SK-N-SH treated with all-trans-retinoic acid at 6 μM for 48 hours (cell line): Measurements from ENCODE around the gene FCHO1.

Experiments used
- ATAC-seq: fragments of 200-7000 bp; cut with Tn5 transposase; 3 replicates; pipeline ENCODE4 v1.9.1; 2020; ENCODE audit warnings: mild to moderate bottlenecking, moderate library complexity
- ARNTL ChIP-seq: fragments of 450-650 bp; formaldehyde crosslinking; IDR thresholded peaks from 2 replicates; pipeline ENCODE4 v1.5.0; 2020; ENCODE audit warnings: low read depth, mild to moderate bottlenecking, moderate library complexity, borderline replicate concordance
- BACH2 ChIP-seq: fragments of 250-450 bp; sonication (Bioruptor Pico); IDR thresholded peaks from 2 replicates; pipeline ENCODE4 v1.9.0; 2021; ENCODE audit warnings: mild to moderate bottlenecking, borderline replicate concordance
- CSDC2 ChIP-seq: fragments of 250-450 bp; sonication (Bioruptor Pico); IDR thresholded peaks from 2 replicates; pipeline ENCODE4 v1.5.0; 2020; ENCODE audit warnings: mild to moderate bottlenecking, moderate library complexity
- CSRNP3 ChIP-seq: fragments of 250-450 bp; sonication (Bioruptor Pico); IDR thresholded peaks from 2 replicates; pipeline ENCODE4 v1.5.1; 2021; ENCODE audit warnings: mild to moderate bottlenecking, moderate library complexity
- ESRRG ChIP-seq: fragments of 250-450 bp; sonication (Bioruptor Pico); IDR thresholded peaks from 2 replicates; pipeline ENCODE4 v1.6.1; 2021; ENCODE audit warnings: mild to moderate bottlenecking
- GLIS3 ChIP-seq: fragments of 250-450 bp; sonication (Bioruptor Pico); IDR thresholded peaks from 2 replicates; pipeline ENCODE4 v1.5.0; 2020; ENCODE audit warnings: mild to moderate bottlenecking, moderate library complexity
- ISL1 ChIP-seq: fragments of 250-450 bp; sonication (Bioruptor Pico); IDR thresholded peaks from 2 replicates; pipeline ENCODE4 v2.1.2; 2022; ENCODE audit warnings: mild to moderate bottlenecking, moderate library complexity
- OSR1 ChIP-seq: fragments of 250-450 bp; sonication (Bioruptor Pico); IDR thresholded peaks from 2 replicates; pipeline ENCODE4 v1.8.0; 2022; ENCODE audit warnings: moderate library complexity, mild to moderate bottlenecking, inconsistent platforms
- PATZ1 ChIP-seq: fragments of 250-450 bp; sonication (Bioruptor Pico); IDR thresholded peaks from 2 replicates; pipeline ENCODE4 v1.8.0; 2020; ENCODE audit warnings: mild to moderate bottlenecking, moderate library complexity, borderline replicate concordance
- PPARA ChIP-seq: fragments of 250-450 bp; sonication (Bioruptor Pico); IDR thresholded peaks from 2 replicates; pipeline ENCODE4 v1.5.0; 2020; ENCODE audit warnings: mild to moderate bottlenecking, borderline replicate concordance
- RARB ChIP-seq: fragments of 250-450 bp; sonication (Bioruptor Pico); IDR thresholded peaks from 2 replicates; pipeline ENCODE4 v1.8.0; 2021; ENCODE audit warnings: mild to moderate bottlenecking, moderate library complexity
- SNAI2 ChIP-seq: fragments of 250-450 bp; sonication (Bioruptor Pico); IDR thresholded peaks from 2 replicates; pipeline ENCODE4 v1.5.0; 2020; ENCODE audit warnings: mild to moderate bottlenecking, moderate library complexity
- TCF4 ChIP-seq: fragments of 250-450 bp; sonication (Bioruptor Pico); IDR thresholded peaks from 2 replicates; pipeline ENCODE4 v1.8.0; 2021; ENCODE audit warnings: mild to moderate bottlenecking, moderate library complexity, borderline replicate concordance
- TOX ChIP-seq: fragments of 250-450 bp; sonication (Bioruptor Pico); IDR thresholded peaks from 2 replicates; pipeline ENCODE4 v1.8.0; 2021; ENCODE audit warnings: mild to moderate bottlenecking, moderate library complexity, borderline replicate concordance
- TSHZ2 ChIP-seq: fragments of 250-450 bp; sonication (Bioruptor Pico); IDR thresholded peaks from 2 replicates; pipeline ENCODE4 v1.5.0; 2020; ENCODE audit warnings: mild to moderate bottlenecking, moderate library complexity
- ZC3H10 ChIP-seq: fragments of 250-450 bp; sonication (Bioruptor Pico); IDR thresholded peaks from 2 replicates; pipeline ENCODE4 v1.5.1; 2021; ENCODE audit warnings: mild to moderate bottlenecking, moderate library complexity
- ZFP3 ChIP-seq: fragments of 250-450 bp; sonication (Bioruptor Pico); IDR thresholded peaks from 2 replicates; pipeline ENCODE4 v1.5.0; 2020; ENCODE audit warnings: mild to moderate bottlenecking, moderate library complexity
- ZFP30 ChIP-seq: fragments of 450-650 bp; formaldehyde crosslinking; IDR thresholded peaks from 2 replicates; pipeline ENCODE4 v1.5.0; 2022; ENCODE audit warnings: mild to moderate bottlenecking, moderate library complexity
- ZNF565 ChIP-seq: fragments of 450-650 bp; formaldehyde crosslinking; conservative IDR thresholded peaks from 2 replicates; pipeline ENCODE4 v1.5.0; 2020; ENCODE audit warnings: low read depth, mild to moderate bottlenecking, moderate library complexity
- ZNF70 ChIP-seq: fragments of 450-650 bp; formaldehyde crosslinking; IDR thresholded peaks from 2 replicates; pipeline ENCODE4 v1.5.0; 2020; ENCODE audit warnings: mild to moderate bottlenecking, moderate library complexity
- ZNF8 ChIP-seq: fragments of 450-650 bp; formaldehyde crosslinking; IDR thresholded peaks from 2 replicates; pipeline ENCODE4 v1.5.0; 2020; ENCODE audit warnings: mild to moderate bottlenecking, moderate library complexity

FCHO1 gene

GRCh38 chr19:17802137-17802858 is 51.0 kb downstream of the FCHO1 start:
- no peak for ATAC-seq
- no peak for TF ChIP-seq PPARA (CRISPR knock-in tag)
- no peak for TF ChIP-seq GLIS3 (CRISPR knock-in tag)
- TF ChIP-seq CSDC2 (CRISPR knock-in tag): no peak
- TF ChIP-seq ZFP30: no peak
- no peak for TF ChIP-seq ESRRG (CRISPR knock-in tag)
- no peak for TF ChIP-seq TCF4 (CRISPR knock-in tag)
- no peak for TF ChIP-seq RARB (CRISPR knock-in tag)
- TF ChIP-seq ZNF70: no peak
- TF ChIP-seq ZC3H10 (CRISPR knock-in tag): no peak
- TF ChIP-seq SNAI2 (CRISPR knock-in tag): no peak
- no peak for TF ChIP-seq ARNTL (CRISPR knock-in tag)
- TF ChIP-seq TOX (CRISPR knock-in tag): no peak
- TF ChIP-seq ISL1 (CRISPR knock-in tag): no peak
- no peak for TF ChIP-seq BACH2 (CRISPR knock-in tag)
- no peak for TF ChIP-seq ZNF565 (CRISPR knock-in tag)
- TF ChIP-seq, all 23 proteins: peak for 0

DNA sequence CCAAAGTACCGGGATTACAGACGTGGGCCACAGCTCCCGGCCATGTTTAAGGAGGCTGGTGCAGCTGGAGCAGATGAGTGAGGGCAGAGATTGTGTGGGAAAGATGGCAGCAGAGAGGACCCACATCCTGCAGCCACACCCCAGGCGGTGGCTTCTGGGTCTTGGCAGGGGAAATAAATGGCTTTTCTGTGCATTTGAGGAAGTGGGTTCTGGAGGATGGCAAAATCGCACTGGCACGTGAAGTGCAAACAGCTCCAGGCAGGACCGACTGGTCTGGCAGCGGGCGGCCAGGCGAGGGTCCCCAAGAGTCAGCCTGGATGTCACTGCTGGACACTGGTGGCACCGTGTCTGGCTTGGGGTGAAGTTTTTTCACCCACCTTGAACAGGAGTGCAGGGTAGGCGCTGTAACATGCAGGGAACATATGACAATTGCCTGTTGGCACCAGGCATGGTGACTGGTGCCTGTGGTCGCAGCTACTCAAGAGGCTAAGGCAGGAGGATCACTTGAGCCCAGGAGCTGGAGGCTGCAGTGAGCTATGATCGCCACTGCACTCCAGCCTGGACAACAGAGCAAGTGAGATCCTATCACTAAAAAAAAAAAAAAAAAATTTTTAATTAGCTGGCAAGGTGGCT is 52.1 kb downstream of the FCHO1 start:
- TF ChIP-seq ISL1 (CRISPR knock-in tag) (no peak), CSDC2 (CRISPR knock-in tag) (no peak), RARB (CRISPR knock-in tag) (no peak), ZNF8 (no peak), ZNF565 (CRISPR knock-in tag) (no peak), TSHZ2 (CRISPR knock-in tag) (no peak), BACH2 (CRISPR knock-in tag) (no peak), CSRNP3 (CRISPR knock-in tag) (no peak), SNAI2 (CRISPR knock-in tag) (no peak), ZFP3 (no peak), TCF4 (CRISPR knock-in tag) (no peak), PATZ1 (CRISPR knock-in tag) (no peak), ESRRG (CRISPR knock-in tag) (no peak), ZFP30 (no peak), OSR1 (CRISPR knock-in tag) (no peak)
- ATAC-seq: no peak

DNA sequence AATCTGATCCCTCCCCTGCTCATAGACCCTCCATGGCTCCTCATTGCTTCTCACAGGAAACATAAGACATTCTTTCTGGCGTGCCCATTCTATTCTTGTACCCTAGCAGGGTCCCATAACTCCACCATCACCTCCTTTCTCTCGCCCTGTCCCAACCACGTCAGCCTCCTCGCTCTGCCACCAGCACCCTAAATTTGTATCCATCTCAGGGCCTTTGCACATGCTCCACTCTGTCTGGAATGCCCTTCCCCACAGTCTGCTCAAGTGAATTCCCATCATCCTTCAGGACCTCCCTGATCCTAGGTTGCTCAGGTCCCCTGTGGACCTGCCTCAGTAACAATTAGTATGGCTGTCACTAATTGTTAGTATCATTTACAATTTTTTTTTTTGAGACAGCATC is 54.1 kb downstream of the FCHO1 start:
- TF ChIP-seq PATZ1 (CRISPR knock-in tag): no peak
- no peak for TF ChIP-seq ARNTL (CRISPR knock-in tag)
- TF ChIP-seq CSRNP3 (CRISPR knock-in tag): no peak
- TF ChIP-seq GLIS3 (CRISPR knock-in tag): no peak
- no peak for TF ChIP-seq ZFP30
- no peak for ATAC-seq
